ENCODE results near the gene SYT5.

DNA sequence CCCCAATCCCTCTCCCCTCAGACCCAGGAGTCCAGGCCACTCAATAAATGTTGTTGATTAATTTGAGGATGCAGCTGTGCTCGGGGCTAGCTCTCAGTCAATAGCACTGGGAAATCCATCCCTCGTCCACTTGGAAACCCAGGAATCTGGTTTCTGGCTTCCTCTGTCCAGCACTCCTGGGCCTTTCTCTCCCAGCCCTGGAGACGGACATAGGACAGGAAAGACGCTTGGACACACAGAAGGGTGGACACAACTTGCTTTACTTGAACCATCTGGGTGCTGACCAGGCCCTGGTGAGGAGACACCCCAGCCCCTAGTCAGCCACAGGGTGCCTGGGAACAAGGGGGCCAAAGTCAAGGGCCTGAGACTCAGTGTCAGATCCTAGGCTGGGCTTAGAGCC, 21.7 kb downstream of the SYT5 start:
- TF ChIP-seq, protein P1, sequence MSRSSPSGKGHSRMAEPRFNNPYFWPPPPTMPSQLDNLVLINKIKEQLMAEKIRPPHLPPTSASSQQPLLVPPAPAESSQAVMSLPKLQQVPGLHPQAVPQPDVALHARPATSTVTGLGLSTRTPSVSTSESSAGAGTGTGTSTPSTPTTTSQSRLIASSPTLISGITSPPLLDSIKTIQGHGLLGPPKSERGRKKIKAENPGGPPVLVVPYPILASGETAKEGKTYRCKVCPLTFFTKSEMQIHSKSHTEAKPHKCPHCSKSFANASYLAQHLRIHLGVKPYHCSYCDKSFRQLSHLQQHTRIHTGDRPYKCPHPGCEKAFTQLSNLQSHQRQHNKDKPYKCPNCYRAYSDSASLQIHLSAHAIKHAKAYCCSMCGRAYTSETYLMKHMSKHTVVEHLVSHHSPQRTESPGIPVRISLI (CRISPR knock-in tag; IDR thresholded peaks at IDR 0.05; ENCODE audit: borderline replicate concordance) = no peak
- TF ChIP-seq ETV6 (CRISPR knock-in tag; conservative IDR thresholded peaks at IDR 0.05) = no peak
- no peak for TF ChIP-seq POLR2AphosphoS5 (IDR thresholded peaks at IDR 0.05; ENCODE audit: low read depth, low read length)
- no peak for TF ChIP-seq ZNF749 (CRISPR knock-in tag; IDR thresholded peaks at IDR 0.05; ENCODE audit: borderline replicate concordance)
- no peak for TF ChIP-seq CHD4 (IDR thresholded peaks at IDR 0.05; ENCODE audit: borderline replicate concordance, low read length)
- no peak for TF ChIP-seq TBP (CRISPR knock-in tag; IDR thresholded peaks at IDR 0.05)
- no peak for TF ChIP-seq MAZ (IDR thresholded peaks at IDR 0.05; ENCODE audit: borderline replicate concordance, low read depth, low read length)
- no peak for TF ChIP-seq MAZ (CRISPR knock-in tag; IDR thresholded peaks at IDR 0.05; ENCODE audit: low read depth)
- TF ChIP-seq, protein P2, sequence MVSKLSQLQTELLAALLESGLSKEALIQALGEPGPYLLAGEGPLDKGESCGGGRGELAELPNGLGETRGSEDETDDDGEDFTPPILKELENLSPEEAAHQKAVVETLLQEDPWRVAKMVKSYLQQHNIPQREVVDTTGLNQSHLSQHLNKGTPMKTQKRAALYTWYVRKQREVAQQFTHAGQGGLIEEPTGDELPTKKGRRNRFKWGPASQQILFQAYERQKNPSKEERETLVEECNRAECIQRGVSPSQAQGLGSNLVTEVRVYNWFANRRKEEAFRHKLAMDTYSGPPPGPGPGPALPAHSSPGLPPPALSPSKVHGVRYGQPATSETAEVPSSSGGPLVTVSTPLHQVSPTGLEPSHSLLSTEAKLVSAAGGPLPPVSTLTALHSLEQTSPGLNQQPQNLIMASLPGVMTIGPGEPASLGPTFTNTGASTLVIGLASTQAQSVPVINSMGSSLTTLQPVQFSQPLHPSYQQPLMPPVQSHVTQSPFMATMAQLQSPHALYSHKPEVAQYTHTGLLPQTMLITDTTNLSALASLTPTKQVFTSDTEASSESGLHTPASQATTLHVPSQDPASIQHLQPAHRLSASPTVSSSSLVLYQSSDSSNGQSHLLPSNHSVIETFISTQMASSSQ (IDR thresholded peaks at IDR 0.05; ENCODE audit: low read depth) = no peak
- TF ChIP-seq, protein P2 (CRISPR knock-in tag; IDR thresholded peaks at IDR 0.05; ENCODE audit: borderline replicate concordance) = no peak
- TF ChIP-seq, protein P3, sequence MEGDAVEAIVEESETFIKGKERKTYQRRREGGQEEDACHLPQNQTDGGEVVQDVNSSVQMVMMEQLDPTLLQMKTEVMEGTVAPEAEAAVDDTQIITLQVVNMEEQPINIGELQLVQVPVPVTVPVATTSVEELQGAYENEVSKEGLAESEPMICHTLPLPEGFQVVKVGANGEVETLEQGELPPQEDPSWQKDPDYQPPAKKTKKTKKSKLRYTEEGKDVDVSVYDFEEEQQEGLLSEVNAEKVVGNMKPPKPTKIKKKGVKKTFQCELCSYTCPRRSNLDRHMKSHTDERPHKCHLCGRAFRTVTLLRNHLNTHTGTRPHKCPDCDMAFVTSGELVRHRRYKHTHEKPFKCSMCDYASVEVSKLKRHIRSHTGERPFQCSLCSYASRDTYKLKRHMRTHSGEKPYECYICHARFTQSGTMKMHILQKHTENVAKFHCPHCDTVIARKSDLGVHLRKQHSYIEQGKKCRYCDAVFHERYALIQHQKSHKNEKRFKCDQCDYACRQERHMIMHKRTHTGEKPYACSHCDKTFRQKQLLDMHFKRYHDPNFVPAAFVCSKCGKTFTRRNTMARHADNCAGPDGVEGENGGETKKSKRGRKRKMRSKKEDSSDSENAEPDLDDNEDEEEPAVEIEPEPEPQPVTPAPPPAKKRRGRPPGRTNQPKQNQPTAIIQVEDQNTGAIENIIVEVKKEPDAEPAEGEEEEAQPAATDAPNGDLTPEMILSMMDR (CRISPR knock-in tag; IDR thresholded peaks at IDR 0.05) = no peak
